B cell (primary cell): ENCODE data around the gene TEX264. TPM values are rescaled to one million over a fixed set of nuclear protein-coding genes. Genes with fewer than 3 reads are reported as not detected.

ENCODE experiments used
- ATAC-seq: fragments of 200-7000 bp; cut with Tn5 transposase; one replicate; pipeline ENCODE4 v1.10.0; 2021; ENCODE audit warnings: low read depth, mild to moderate bottlenecking, moderate number of reproducible peaks, moderate library complexity
- CTCF ChIA-PET: fragments of 350-600 bp; sonication (Branson Sonifier 250); formaldehyde crosslinking; loops from one replicate; lab custom pipeline; 2021; ENCODE audit warnings: antibody characterized with exemption, inconsistent platforms; lab: Charles Lee
- POLR2A ChIA-PET: fragments of 350-600 bp; sonication (Branson Sonifier 250); formaldehyde crosslinking; loops from one replicate; lab custom pipeline; 2021; ENCODE audit warnings: antibody characterized with exemption; lab: Charles Lee
- DNase-seq: peaks from one replicate; pipeline ENCODE4 v3.0.0; 2013
- H2AFZ ChIP-seq: 2 replicates; pipeline ENCODE4 v1.6.1; 2012; ENCODE audit warnings: mild to moderate bottlenecking, low read depth, low read length; ENCODE audit not compliant: insufficient read depth, poor library complexity, severe bottlenecking
- H3K27ac ChIP-seq, 2 donors: 1 replicate in 1 of 2; 2 replicates in 1 of 2; pipeline ENCODE4 v1.5.1; 2012 to 2013; ENCODE audit warnings: low read length in 2 of 2, mild to moderate bottlenecking in 2 of 2, moderate library complexity in 1 of 2
- H3K27me3 ChIP-seq, 4 experiments: fragments of 200-600 bp in 1 of 4; sonication (generic) in 1 of 4; replicated peaks in 1 of 4; 1 replicate in 2 of 4; 2 replicates in 2 of 4; pipeline versions ENCODE4 v1.6.1 to v1.7.0; 2013 to 2016; ENCODE audit warnings: low read length in 3 of 4, mild to moderate bottlenecking in 2 of 4, mixed read lengths in 1 of 4, moderate library complexity in 1 of 4; ENCODE audit not compliant: insufficient read depth in 4 of 4, control insufficient read depth in 3 of 4; ENCODE audit errors: control extremely low read depth in 1 of 4
- H3K36me3 ChIP-seq, 2 experiments: replicated peaks in 1 of 2; 1 replicate in 1 of 2; 2 replicates in 1 of 2; pipeline versions ENCODE4 v1.6.1 to v1.7.1; 2013; ENCODE audit warnings: low read length in 1 of 2; ENCODE audit not compliant: insufficient read depth in 2 of 2, control insufficient read depth in 1 of 2; ENCODE audit errors: control extremely low read depth in 1 of 2, extremely low read depth in 1 of 2
- H3K4me1 ChIP-seq, 2 donors: fragments of 200-600 bp in 1 of 2; sonication (generic) in 1 of 2; 1 replicate in 1 of 2; 2 replicates in 1 of 2; pipeline versions ENCODE4 v1.5.1 to v1.6.1; 2013 to 2017; ENCODE audit warnings: low read length in 2 of 2; ENCODE audit not compliant: control insufficient read depth in 2 of 2, insufficient read depth in 2 of 2
- H3K4me2 ChIP-seq: replicated peaks from 2 replicates; pipeline ENCODE3; 2012; ENCODE audit warnings: mild to moderate bottlenecking, low read depth, low read length; ENCODE audit not compliant: poor library complexity, severe bottlenecking
- H3K4me3 ChIP-seq, 5 experiments: fragments of 200-600 bp in 1 of 5; sonication (generic) in 1 of 5; 1 replicate in 3 of 5; 2 replicates in 2 of 5; pipeline versions ENCODE4 v1.5.1 to v1.7.0; 2011 to 2016; ENCODE audit warnings: low read length in 4 of 5, mild to moderate bottlenecking in 4 of 5, low read depth in 2 of 5, control low read depth in 1 of 5, moderate library complexity in 1 of 5; ENCODE audit not compliant: insufficient read depth in 1 of 5; ENCODE audit errors: control extremely low read depth in 1 of 5, extremely low read depth in 1 of 5
- H3K79me2 ChIP-seq: fragments of 200-600 bp; sonication (generic); one replicate; pipeline ENCODE4 v1.6.0; 2016; ENCODE audit warnings: low read length; ENCODE audit not compliant: control insufficient read depth, insufficient read depth
- H3K9ac ChIP-seq: fragments of 200-600 bp; sonication (generic); 2 replicates; pipeline ENCODE4 v1.6.1; 2017; ENCODE audit warnings: mild to moderate bottlenecking, low read length, moderate library complexity
- H3K9me3 ChIP-seq, 3 donors: one replicate each; pipeline versions ENCODE4 v1.6.1 to v1.7.1; 2013; ENCODE audit warnings: low read length in 2 of 3; ENCODE audit not compliant: control insufficient read depth in 2 of 3, insufficient read depth in 1 of 3; ENCODE audit errors: control extremely low read depth in 1 of 3
- H4K20me1 ChIP-seq: 2 replicates; pipeline ENCODE4 v1.6.0; 2012; ENCODE audit warnings: mild to moderate bottlenecking, low read length; ENCODE audit not compliant: insufficient read depth, control insufficient read depth, poor library complexity, severe bottlenecking
- H3K27ac Mint-ChIP-seq: one replicate; pipeline ENCODE4 v1.8.0; 2021; ENCODE audit warnings: mixed read lengths
- H3K27me3 Mint-ChIP-seq: one replicate; pipeline ENCODE4 v1.8.0; 2021; ENCODE audit warnings: mixed read lengths
- H3K4me1 Mint-ChIP-seq: one replicate; pipeline ENCODE4 v1.8.0; 2021; ENCODE audit warnings: mixed read lengths
- H3K4me3 Mint-ChIP-seq: one replicate; pipeline ENCODE4 v1.8.0; 2021; ENCODE audit warnings: mixed read lengths
- H3K9me3 Mint-ChIP-seq: one replicate; pipeline ENCODE4 v1.8.0; 2022; ENCODE audit warnings: mixed read lengths; ENCODE audit not compliant: insufficient read depth
- CTCF ChIP-seq: fragments of 200-600 bp; IDR thresholded peaks from one replicate; pipeline ENCODE4 v1.8.0; 2022; ENCODE audit warnings: antibody characterized with exemption, mild to moderate bottlenecking
- EZH2 ChIP-seq: IDR thresholded peaks from 2 replicates; pipeline ENCODE4 v1.6.1; 2012; ENCODE audit warnings: borderline replicate concordance, low read depth, mild to moderate bottlenecking, moderate library complexity, low read length; ENCODE audit not compliant: insufficient read depth, poor library complexity, severe bottlenecking
- WGBS: methylation state at CpG from one replicate; pipeline ENCODE4 v1.1.5; 2013; ENCODE audit warnings: missing lambda C conversion rate; ENCODE audit not compliant: insufficient coverage; 5-methylcytosine and 5-hydroxymethylcytosine counted together
- intact Hi-C: fragments of 100-400 bp; cut with micrococcal nuclease; formaldehyde crosslinking; loops from one replicate; pipeline ENCODE4 v1.10.0; 2022
- polyA plus RNA-seq: library from polyadenylated mRNA; depleted of rRNA; stranded (reverse); fragments of >200 nt; gene quantifications from 2 replicates; pipeline ENCODE4 v1.2.3, GENCODE V29; 2012
- total RNA-seq, 2 donors: library from RNA; stranded (reverse); fragments of 120-200 nt in 1 of 2; gene quantifications; 1 replicate in 1 of 2; 2 replicates in 1 of 2; pipeline versions ENCODE4 v1.2.3 to v1.2.4, GENCODE V29; 2013 to 2022

Gene TEX264
- total and polyA plus RNA-seq, 2 donors (not counting 1 experiment from before 2014, with no cell fraction given): 39.1 to 79.7 TPM

DNA sequence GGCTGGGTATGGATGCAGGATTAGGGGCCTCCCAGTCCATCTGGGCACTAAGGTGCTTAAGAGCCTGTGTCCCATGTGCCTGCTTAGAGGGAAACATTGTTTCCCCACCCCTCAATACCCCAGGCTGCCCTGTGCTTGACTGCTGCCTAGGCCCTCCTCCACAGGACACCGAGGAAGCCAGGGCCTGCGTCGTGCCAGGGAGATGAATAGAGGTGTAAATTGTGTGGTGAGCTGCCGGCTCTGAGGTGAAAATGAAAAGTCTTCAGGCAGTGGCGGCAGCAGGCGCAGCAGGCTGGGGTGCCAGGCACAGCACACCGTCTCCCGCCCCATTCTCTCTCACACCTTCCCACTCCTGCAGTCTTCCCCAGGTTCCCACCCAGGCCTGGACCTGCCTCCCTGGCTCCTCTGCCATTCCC lies 21.9 kb downstream of the TEX264 start:
- peaks cover 0 to 4% of the 10 kb centered on the region in 2 donors for H3K4me1 ChIP-seq
- no peak overlapping the region for H3K4me2 ChIP-seq
- H3K79me2 ChIP-seq: peaks cover 28% of the 10 kb centered on the region
- H3K4me3 ChIP-seq: no peak overlapping the region
- DNase-seq (no peak), ATAC-seq (no peak)
- no peaks in the 10 kb centered on the region for H3K9me3 Mint-ChIP-seq
- no peak overlapping the region for H3K27ac ChIP-seq
- H3K36me3 ChIP-seq: peaks cover 0 to 74% of the 10 kb centered on the region in 2 experiments
- POLR2A ChIA-PET: no interaction called here
- WGBS: 98% methylated on average over 5 of the region's 8 CpGs
- intact Hi-C loops: no loop called here
- peaks cover 53% of the 10 kb centered on the region for H4K20me1 ChIP-seq
- TF ChIP-seq CTCF (no peak), EZH2 (no peak)
- H3K27ac Mint-ChIP-seq: no peak overlapping the region
- no peaks in the 10 kb centered on the region for H3K27me3 ChIP-seq
- no peak overlapping the region for H3K9ac ChIP-seq
- no peak overlapping the region for H2AFZ ChIP-seq
- peaks cover 5% of the 10 kb centered on the region for H3K4me1 Mint-ChIP-seq
- CTCF ChIA-PET: no interaction called here
- no peaks in the 10 kb centered on the region for H3K9me3 ChIP-seq
- H3K27me3 Mint-ChIP-seq: no peaks in the 10 kb centered on the region
- H3K4me3 Mint-ChIP-seq: no peak overlapping the region

DNA sequence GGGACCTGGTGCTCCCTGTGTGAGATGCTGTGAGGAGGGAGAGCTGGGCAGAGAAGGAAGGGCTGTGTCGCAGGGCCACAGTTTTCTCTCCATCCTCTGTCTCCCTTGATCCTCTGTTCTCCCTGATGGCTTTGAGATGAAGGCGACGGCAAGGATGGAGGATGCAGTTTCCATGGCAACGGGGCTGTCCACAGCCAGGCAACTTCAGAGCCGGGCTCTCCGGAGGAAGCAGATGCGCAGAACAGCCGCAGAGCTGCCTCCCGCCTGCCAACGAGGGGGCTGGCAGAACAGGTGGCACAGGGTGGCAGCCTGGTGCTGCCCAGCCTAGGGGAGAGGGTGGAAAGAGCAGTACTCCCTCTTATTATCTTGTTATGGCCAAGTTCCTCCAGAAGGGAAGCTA lies 25.9 kb downstream of the TEX264 start:
- ChIA-PET CTCF (interaction anchor here (1.1 to 2.0 kb wide), 2 partner anchors 15 to 194 kb away, joined by 4 to 7 read pairs; no protein-coding TSS in a partner anchor), POLR2A (no interaction called here)
- Mint-ChIP-seq H3K4me1 (no peaks in the 10 kb centered on the region), H3K27me3 (no peaks in the 10 kb centered on the region), H3K9me3 (no peaks in the 10 kb centered on the region), H3K4me3 (no peak overlapping the region), H3K27ac (no peak overlapping the region)
- Histone ChIP-seq H3K9me3 (no peaks in the 10 kb centered on the region), H3K36me3 (peaks cover 0 to 84% of the 10 kb centered on the region in 2 experiments), H3K4me1 (no peaks in the 10 kb centered on the region), H3K79me2 (peaks cover 3% of the 10 kb centered on the region), H4K20me1 (peaks cover 65% of the 10 kb centered on the region), H3K4me3 (no peak overlapping the region), H3K27me3 (no peaks in the 10 kb centered on the region), H2AFZ (no peak overlapping the region), H3K9ac (no peak overlapping the region), H3K27ac (no peak overlapping the region), H3K4me2 (no peak overlapping the region)
- TF ChIP-seq CTCF (no peak), EZH2 (no peak)
- WGBS: 92% methylated on average over 9 of the region's 10 CpGs
- DNase-seq: no peak
- ATAC-seq: no peak
- intact Hi-C loops: no loop called here
